VCaP (cell line): ENCODE measurements around the gene NEO1.

Experiments
- H3K27ac ChIP-seq: fragments of 450-650 bp; 2 replicates; pipeline ENCODE4 v1.5.1; 2017
- TF ChIP-seq, protein P1 (sequence below): fragments of 450-650 bp; conservative IDR thresholded peaks from 2 replicates; pipeline ENCODE4 v1.5.1; 2017; ENCODE audit warnings: mild to moderate bottlenecking, moderate library complexity

Gene NEO1

DNA sequence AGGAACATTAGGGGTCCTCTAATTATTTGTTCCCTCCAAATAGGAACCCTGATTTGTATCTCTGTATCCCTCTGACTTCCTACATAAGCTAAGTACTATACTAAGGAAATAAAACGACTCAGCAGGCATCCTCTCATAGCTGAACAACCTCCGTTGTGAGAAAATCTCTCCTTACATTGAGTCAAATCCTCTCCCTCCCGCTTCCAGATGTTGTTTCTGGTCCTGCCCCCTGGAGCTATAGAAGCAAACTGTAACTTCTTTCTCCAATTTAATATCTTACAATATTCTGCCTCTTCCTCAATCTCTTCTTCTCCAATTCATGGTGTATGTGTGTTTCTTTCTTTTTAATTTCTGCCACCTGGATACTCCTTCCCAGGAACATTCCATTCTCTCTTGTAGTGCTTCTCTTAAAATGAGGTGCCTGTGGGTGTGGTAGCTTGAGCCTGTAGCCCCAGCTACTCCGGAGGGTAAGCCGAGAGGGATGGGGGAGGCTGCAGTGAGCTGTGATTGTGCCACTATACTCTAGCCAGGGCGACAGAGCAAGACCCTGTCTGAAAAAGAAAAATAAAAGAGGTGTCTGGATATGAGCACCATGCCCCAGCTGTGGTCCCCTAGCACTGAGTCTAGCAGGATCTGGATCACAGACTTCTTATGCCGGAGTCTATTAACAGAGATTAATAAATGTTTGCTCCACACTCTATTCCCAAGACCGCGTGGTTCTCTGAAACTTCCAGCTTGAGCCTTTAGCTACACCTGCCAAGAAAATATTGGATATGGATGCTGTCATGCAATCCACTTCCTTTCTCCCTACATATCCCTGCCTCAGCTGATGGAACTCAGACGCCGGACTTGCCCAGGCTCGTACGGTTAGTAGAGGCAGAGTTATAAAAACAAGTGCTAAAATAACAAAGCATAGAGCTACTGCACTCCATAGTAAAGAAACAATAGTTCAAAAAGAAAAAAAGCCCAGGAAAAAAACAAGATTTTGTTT, 42.9 kb upstream of the NEO1 start:
- TF ChIP-seq, protein P1, sequence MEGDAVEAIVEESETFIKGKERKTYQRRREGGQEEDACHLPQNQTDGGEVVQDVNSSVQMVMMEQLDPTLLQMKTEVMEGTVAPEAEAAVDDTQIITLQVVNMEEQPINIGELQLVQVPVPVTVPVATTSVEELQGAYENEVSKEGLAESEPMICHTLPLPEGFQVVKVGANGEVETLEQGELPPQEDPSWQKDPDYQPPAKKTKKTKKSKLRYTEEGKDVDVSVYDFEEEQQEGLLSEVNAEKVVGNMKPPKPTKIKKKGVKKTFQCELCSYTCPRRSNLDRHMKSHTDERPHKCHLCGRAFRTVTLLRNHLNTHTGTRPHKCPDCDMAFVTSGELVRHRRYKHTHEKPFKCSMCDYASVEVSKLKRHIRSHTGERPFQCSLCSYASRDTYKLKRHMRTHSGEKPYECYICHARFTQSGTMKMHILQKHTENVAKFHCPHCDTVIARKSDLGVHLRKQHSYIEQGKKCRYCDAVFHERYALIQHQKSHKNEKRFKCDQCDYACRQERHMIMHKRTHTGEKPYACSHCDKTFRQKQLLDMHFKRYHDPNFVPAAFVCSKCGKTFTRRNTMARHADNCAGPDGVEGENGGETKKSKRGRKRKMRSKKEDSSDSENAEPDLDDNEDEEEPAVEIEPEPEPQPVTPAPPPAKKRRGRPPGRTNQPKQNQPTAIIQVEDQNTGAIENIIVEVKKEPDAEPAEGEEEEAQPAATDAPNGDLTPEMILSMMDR, result no peak
- H3K27ac ChIP-seq, result no peak overlapping the region

DNA sequence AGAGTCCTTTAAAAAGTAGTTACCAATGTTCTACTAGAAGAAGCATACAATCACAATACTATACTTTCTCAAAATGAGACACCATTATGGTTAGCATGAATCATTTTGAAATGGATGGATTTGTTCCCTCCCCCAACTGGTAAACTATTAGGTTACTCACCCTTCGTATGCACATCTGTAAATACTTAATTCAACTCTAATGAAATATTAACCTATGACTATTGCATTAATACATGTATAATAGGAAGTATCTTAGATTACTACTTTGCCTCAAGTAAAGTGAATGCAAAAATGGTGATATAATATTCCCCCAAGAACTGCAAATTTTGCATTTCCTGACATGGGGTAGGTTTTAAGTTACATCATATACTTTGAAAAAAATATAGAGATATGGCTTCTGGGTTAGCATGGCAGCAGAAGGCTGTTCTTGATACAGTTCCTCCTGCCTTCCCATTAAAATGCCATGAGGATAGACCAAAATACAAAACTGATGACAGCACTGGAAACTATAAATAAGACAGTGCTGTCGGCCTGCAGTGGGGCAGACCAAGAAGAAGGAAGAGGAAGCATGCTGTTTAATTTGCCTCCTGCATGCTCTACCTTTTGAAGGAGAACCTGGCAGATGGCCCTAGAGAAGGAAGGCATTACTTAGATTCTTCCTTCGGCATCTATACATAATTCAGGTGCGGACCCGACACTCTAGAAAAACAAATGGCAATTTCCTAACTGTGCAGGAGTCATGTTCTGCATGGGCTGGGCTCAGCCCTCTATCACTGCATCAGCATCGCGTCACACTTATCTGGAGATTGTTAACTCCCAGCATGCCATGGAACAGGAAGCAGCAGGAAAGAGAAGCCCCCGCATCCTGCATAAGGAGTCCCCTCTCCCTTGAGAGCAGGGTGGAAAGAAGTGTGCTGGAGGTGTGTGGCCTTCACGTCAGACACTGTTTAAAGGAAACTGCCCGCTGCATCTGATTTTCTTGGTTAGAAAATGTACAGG, 41.8 kb upstream of the NEO1 start:
- TF ChIP-seq, protein P1, result no peak

DNA sequence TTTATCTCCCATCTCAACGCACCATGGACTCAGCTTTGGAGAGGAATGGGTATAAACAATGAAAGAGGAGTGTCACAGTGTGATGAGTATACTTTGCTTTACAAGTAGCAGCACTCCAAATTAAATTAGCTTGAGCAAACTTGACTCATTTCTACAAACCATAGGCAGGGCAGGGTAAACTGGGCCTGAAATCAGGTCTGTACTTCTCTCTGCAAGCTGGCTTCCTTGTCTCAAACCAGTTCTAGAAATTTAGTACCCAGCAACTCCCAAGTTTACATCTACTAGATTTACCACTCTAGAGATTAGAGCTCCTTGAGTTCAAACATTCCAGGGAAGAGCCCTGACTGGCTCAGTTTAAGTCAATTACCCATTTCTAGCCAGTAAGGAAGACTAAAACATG, 37.4 kb upstream of the NEO1 start:
- TF ChIP-seq, protein P1, result no peak
- no peak overlapping the region for H3K27ac ChIP-seq

More for the DNA sequence above, 41.8 kb upstream of the NEO1 start:
- no peak overlapping the region for H3K27ac ChIP-seq

- TF ChIP-seq, protein P1, result no peak
Measured at GRCh38 chr15:73015493-73015892, 36.8 kb upstream of the NEO1 start.

DNA sequence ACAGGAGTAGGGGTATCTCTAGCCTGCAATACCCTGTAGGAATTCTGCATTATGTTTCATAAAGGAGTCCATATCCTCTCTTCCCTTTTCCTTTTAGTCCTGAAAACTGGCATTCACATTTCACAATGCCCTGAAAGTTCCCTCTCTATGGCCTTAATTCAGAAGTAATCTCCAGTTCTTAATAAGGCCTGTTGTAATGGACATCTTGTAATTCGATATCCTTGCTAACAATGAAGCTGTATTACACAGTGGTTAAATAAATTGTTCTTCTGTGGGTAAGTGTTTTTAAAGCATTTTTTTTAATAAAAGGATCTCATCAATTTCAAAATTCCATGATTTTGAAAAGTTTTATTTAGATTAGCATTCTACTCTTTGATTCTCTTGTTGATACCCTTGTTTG, 34.3 kb upstream of the NEO1 start:
- no peak overlapping the region for H3K27ac ChIP-seq
- TF ChIP-seq, protein P1, result no peak

More at GRCh38 chr15:73015493-73015892, 36.8 kb upstream of the NEO1 start:
- no peak overlapping the region for H3K27ac ChIP-seq

- TF ChIP-seq, protein P1, result no peak
- no peak overlapping the region for H3K27ac ChIP-seq
Measured at GRCh38 chr15:73019154-73019553, 33.1 kb upstream of the NEO1 start.
